NT2/D1 (cell line): ENCODE data around the gene RASAL1.

Source experiments
- SUZ12 ChIP-seq: IDR thresholded peaks from 2 replicates; pipeline ENCODE4 v1.6.1; 2011; ENCODE audit not compliant: insufficient read length, insufficient read depth; ENCODE audit errors: extremely low read depth
- ZNF274 ChIP-seq: IDR thresholded peaks from 2 replicates; pipeline ENCODE4 v1.6.1; 2011; ENCODE audit warnings: mild to moderate bottlenecking, low read depth, low read length

GRCh38 chr12:113072136-113072535 lies 63.4 kb downstream of the RASAL1 start:
- TF ChIP-seq SUZ12 (no peak), ZNF274 (no peak)
